ENCODE data around the gene PEX16. TPM values are rescaled to one million over a fixed set of nuclear protein-coding genes. Genes with fewer than 3 reads are reported as not detected.
A peak's percentile ranks its signal among the peaks of the same experiment; 100 is the strongest.

Gene PEX16
- total RNA-seq, 1 experiment from 2014 or later: 33.2 TPM

DNA sequence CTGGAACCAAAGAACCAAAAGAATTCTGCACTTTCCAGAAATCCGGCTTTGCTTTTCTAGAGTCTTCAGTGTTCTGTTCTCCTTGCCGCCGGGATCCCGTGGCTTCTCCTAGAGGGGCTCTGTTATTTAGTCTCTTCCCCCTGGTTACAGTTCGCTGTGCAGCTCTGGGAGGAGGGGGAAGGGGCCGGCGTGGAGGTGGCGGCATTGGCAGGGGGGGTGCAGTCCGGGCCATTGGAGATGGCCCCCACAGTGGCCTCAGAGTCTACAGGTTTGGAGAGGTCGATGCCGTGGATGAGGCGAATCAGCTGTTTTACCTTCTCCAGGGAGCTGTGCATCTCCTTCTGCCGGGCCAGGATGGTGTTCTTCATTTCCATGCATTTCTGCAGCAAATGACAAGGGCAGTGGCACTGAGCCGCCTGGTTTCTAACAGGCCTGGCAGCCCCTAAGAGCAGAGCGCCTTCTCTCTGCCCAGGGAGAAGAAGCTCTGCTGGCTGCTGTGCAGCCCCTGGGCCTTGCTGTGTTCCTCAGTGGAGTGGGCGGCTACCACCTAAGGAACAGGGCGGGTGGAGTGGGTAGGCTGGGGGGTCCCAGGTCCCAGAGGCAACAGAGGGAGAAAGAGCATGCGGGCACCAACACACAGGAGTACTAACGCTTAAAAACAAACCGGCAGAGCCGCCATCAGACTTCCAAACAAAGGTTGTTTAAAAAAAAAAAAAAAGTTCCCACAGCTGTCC is 16.3 kb upstream of the PEX16 start:
- no peaks in the 10 kb centered on the region for H4K20me1 ChIP-seq (ENCODE audit: insufficient read depth)
- ChIA-PET POLR2A (no interaction called here), CTCF (no interaction called here), RAD21 (ENCODE audit: low non-redundant PET in 1 of 2, low total read pairs in 2 of 2, uncharacterized antibody in 2 of 2, unreplicated experiment in 2 of 2) (no interaction called here)
- peaks cover 0 to 8% of the 10 kb centered on the region in 2 experiments; a peak in 3 of 4 replicates for H3K4me1 ChIP-seq (ENCODE audit: control insufficient read depth in 1 of 2, insufficient read depth in 2 of 2, low read length in 2 of 2)
- H3K4me3 ChIP-seq (replicated peaks in 1 of 2; ENCODE audit: low read depth in 1 of 2, low read length in 2 of 2): no peak overlapping the region
- no peak for DNase-seq (ENCODE audit: low read depth, low spot score)
- H3K9me3 ChIP-seq (ENCODE audit: control insufficient read depth in 1 of 2, insufficient read depth in 1 of 2, low read depth in 1 of 2, low read length in 2 of 2): no peaks in the 10 kb centered on the region
- H3K27ac ChIP-seq (ENCODE audit: low read depth, low read length): no peak overlapping the region
- no peak for TF ChIP-seq ATF3 (IDR thresholded peaks at IDR 0.05)
- no peak for TF ChIP-seq JUND (IDR thresholded peaks at IDR 0.05)
- H3K9me2 ChIP-seq (ENCODE audit: insufficient read depth): no peaks in the 10 kb centered on the region
- intact Hi-C loops (cut with micrococcal nuclease): no loop called here
- H3K27me3 ChIP-seq (ENCODE audit: insufficient read depth, low read length): no peaks in the 10 kb centered on the region
- no TSS peak for BruUV-seq (replicated peaks)
- no peak for ATAC-seq
- H3K36me3 ChIP-seq (ENCODE audit: control insufficient read depth in 1 of 2, insufficient read depth in 2 of 2, low read length in 2 of 2): peaks cover 0 to 8% of the 10 kb centered on the region in 2 experiments; a peak in 2 of 4 replicates
- H2AFZ ChIP-seq (ENCODE audit: low read depth, low read length, poor library complexity, severe bottlenecking): no peak overlapping the region
- H3K79me2 ChIP-seq (ENCODE audit: insufficient read depth, low read length): no peaks in the 10 kb centered on the region
- no peak overlapping the region for H3K9ac ChIP-seq (ENCODE audit: low read length)
- H3K4me2 ChIP-seq (ENCODE audit: low read length): no peak overlapping the region

DNA sequence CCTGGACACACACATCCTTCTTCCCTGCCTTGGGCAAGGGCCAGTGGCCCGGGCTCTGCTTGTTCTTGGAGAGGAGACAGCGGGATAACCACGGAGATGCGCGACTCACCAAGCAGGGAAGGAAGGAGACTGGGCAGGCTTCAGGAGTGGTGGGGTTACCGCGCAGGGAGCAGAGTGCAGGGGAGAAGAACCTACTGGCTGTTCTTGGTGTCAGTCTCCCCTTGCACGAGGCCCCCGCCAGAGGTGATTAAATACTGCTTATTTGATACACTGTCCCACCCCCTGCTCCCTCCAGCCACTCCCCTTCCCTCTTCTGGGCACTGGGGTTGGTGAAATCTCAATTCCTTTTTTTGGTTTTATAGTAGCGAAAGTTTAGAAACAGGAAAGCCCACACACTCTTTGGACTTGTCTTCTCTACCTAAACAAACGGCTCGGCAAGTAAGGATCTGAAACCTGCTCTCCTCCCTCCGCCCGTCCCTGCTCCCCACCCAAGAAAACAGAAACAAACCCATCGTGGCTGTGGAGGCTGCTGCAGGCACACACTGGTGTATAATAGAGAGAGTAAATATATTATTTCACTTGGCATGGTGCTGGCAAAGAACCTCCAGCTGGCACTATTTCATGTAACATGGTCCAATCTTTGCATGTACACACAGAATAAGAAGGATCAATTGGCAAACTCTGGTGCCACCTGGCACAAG is 15.6 kb upstream of the PEX16 start:
- Histone ChIP-seq H3K4me1 (ENCODE audit: control insufficient read depth in 1 of 2, insufficient read depth in 2 of 2, low read length in 2 of 2) (peaks cover 0 to 8% of the 10 kb centered on the region in 2 experiments; a peak in 3 of 4 replicates), H3K9ac (ENCODE audit: low read length) (no peak overlapping the region), H3K4me3 (replicated peaks in 1 of 2; ENCODE audit: low read depth in 1 of 2, low read length in 2 of 2) (no peak overlapping the region), H3K79me2 (ENCODE audit: insufficient read depth, low read length) (no peaks in the 10 kb centered on the region), H4K20me1 (ENCODE audit: insufficient read depth) (no peaks in the 10 kb centered on the region), H3K36me3 (ENCODE audit: control insufficient read depth in 1 of 2, insufficient read depth in 2 of 2, low read length in 2 of 2) (peaks cover 2 to 8% of the 10 kb centered on the region in 2 experiments; a peak in 3 of 4 replicates), H3K27me3 (ENCODE audit: insufficient read depth, low read length) (no peaks in the 10 kb centered on the region), H2AFZ (ENCODE audit: low read depth, low read length, poor library complexity, severe bottlenecking) (no peak overlapping the region), H3K4me2 (ENCODE audit: low read length) (no peak overlapping the region), H3K9me2 (ENCODE audit: insufficient read depth) (no peaks in the 10 kb centered on the region), H3K27ac (ENCODE audit: low read depth, low read length) (no peak overlapping the region), H3K9me3 (ENCODE audit: control insufficient read depth in 1 of 2, insufficient read depth in 1 of 2, low read depth in 1 of 2, low read length in 2 of 2) (no peaks in the 10 kb centered on the region)
- intact Hi-C loops (cut with micrococcal nuclease): no loop called here
- ChIA-PET POLR2A (no interaction called here), RAD21 (ENCODE audit: low non-redundant PET in 1 of 2, low total read pairs in 2 of 2, uncharacterized antibody in 2 of 2, unreplicated experiment in 2 of 2) (no interaction called here), CTCF (no interaction called here)
- TSS peak; percentile 49 for BruUV-seq (replicated peaks)
- TF ChIP-seq REST (IDR thresholded peaks at IDR 0.05; ENCODE audit: low read depth) (no peak), ELF1 (IDR thresholded peaks at IDR 0.05; ENCODE audit: borderline replicate concordance, low read depth) (no peak), POLR2AphosphoS5 (IDR thresholded peaks at IDR 0.05; ENCODE audit: low read depth, low read length) (no peak), CBX3 (IDR thresholded peaks at IDR 0.05; ENCODE audit: low read depth) (no peak), FOSL1 (IDR thresholded peaks at IDR 0.05; ENCODE audit: low read depth) (no peak), EZH2phosphoT487 (IDR thresholded peaks at IDR 0.05; ENCODE audit: borderline replicate concordance) (no peak), SIN3A (IDR thresholded peaks at IDR 0.05; ENCODE audit: low read depth) (no peak), SRF (IDR thresholded peaks at IDR 0.05; ENCODE audit: low read depth) (no peak), POLR2A (IDR thresholded peaks at IDR 0.05; ENCODE audit: borderline replicate concordance, extremely low read depth, insufficient read depth, insufficient read length) (no peak), CEBPB (IDR thresholded peaks at IDR 0.05; ENCODE audit: low read depth) (no peak)
- ATAC-seq (no peak), DNase-seq (ENCODE audit: low read depth, low spot score) (no peak)
